GM10266 (cell line): ENCODE data around the gene SRR.

Experiments used
- DNase-seq: peaks from one replicate; pipeline ENCODE4 v3.0.0; 2012; ENCODE audit errors: extremely low spot score
- CTCF ChIP-seq: IDR thresholded peaks from 2 replicates; pipeline ENCODE4 v1.5.1; 2012; ENCODE audit warnings: mild to moderate bottlenecking, low read depth; ENCODE audit not compliant: control insufficient read depth, insufficient read depth; ENCODE audit errors: missing control alignments

Gene SRR

GRCh38 chr17:2373179-2373578 lies 69.4 kb downstream of the SRR start:
- no peak for DNase-seq
- TF ChIP-seq CTCF, result no peak
